Measurements from ENCODE around the gene RELB.
A peak's percentile ranks its signal among the peaks of the same experiment; 100 is the strongest.

Gene RELB

GRCh38 chr19:45087531-45087930, 86.3 kb downstream of the RELB start:
- Histone ChIP-seq H3K36me3 (ENCODE audit: control insufficient read depth in 4 of 4, insufficient read depth in 4 of 4, low read length in 3 of 4) (peaks cover 4 to 35% (median 14%) of the 10 kb centered on the region in 4 experiments), H3K27ac (ENCODE audit: insufficient read depth in 1 of 2, low read depth in 1 of 2, low read length in 2 of 2, poor library complexity in 1 of 2, severe bottlenecking in 2 of 2) (peak overlapping the region in 1 of 2 experiments; percentile 25), H3K4me3 (ENCODE audit: control insufficient read depth in 1 of 7, extremely low read depth in 1 of 7, insufficient read depth in 4 of 7, low read depth in 2 of 7, low read length in 6 of 7) (peak overlapping the region in 3 of 7 experiments; percentile 2 to 28 (median 5)), H3K4me1 (ENCODE audit: control extremely low read depth in 1 of 4, control insufficient read depth in 4 of 4, insufficient read depth in 4 of 4, low read length in 3 of 4) (peaks cover 3 to 33% (median 24%) of the 10 kb centered on the region in 4 experiments), H3K9me3 (ENCODE audit: control extremely low read depth in 1 of 5, control insufficient read depth in 4 of 5, insufficient read depth in 2 of 5, low read depth in 1 of 5, low read length in 4 of 5) (no peaks in the 10 kb centered on the region), H3K27me3 (replicated peaks in 2 of 5; ENCODE audit: control insufficient read depth in 4 of 5, insufficient read depth in 5 of 5, low read length in 4 of 5) (no peaks in the 10 kb centered on the region)
- peak; percentile 80 to 96 (median 93) for DNase-seq
- WGBS (ENCODE audit: insufficient coverage): 3% methylated on average over 8 of the region's 11 CpGs
- ChIA-PET CTCF (interaction anchor here (0.6 to 2.1 kb wide), 7 partner anchors 13 to 91 kb away, joined by 3 to 9 read pairs (median 3); partner anchors contain the start of genes BLOC1S3 and TRAPPC6A), POLR2A (interaction anchor here (1.0 kb wide), 1 partner anchor 9 kb away, joined by 5 read pairs; the partner anchor contains the start of gene GEMIN7)

Measured in common myeloid progenitor, CD34-positive (primary cell).